Subcutaneous abdominal adipose tissue (tissue), 5 donors: Measurements from ENCODE around the gene PON3.

Source experiments
- H3K27ac ChIP-seq: one replicate; pipeline ENCODE4 v1.7.0; 2013; ENCODE audit warnings: low read depth, mild to moderate bottlenecking, inconsistent platforms, low read length, moderate library complexity
- H3K27me3 ChIP-seq, 5 donors: one replicate each; pipeline ENCODE4 v1.7.0; 2013; ENCODE audit warnings: low read length in 5 of 5, inconsistent platforms in 1 of 5; ENCODE audit not compliant: control insufficient read depth in 5 of 5, insufficient read depth in 4 of 5
- H3K36me3 ChIP-seq, 5 donors: one replicate each; pipeline ENCODE4 v1.7.0; 2013; ENCODE audit warnings: low read length in 5 of 5; ENCODE audit not compliant: control insufficient read depth in 5 of 5, insufficient read depth in 5 of 5
- H3K4me1 ChIP-seq, 5 donors: one replicate each; pipeline ENCODE4 v1.7.0; 2013; ENCODE audit warnings: low read length in 5 of 5, mild to moderate bottlenecking in 3 of 5, moderate library complexity in 1 of 5; ENCODE audit not compliant: control insufficient read depth in 5 of 5, insufficient read depth in 5 of 5
- H3K4me3 ChIP-seq, 5 donors: one replicate each; pipeline ENCODE4 v1.7.0; 2013; ENCODE audit warnings: low read length in 5 of 5, low read depth in 1 of 5
- H3K9ac ChIP-seq, 5 donors: one replicate each; pipeline ENCODE4 v1.7.0; 2013; ENCODE audit warnings: low read length in 5 of 5, mild to moderate bottlenecking in 4 of 5, moderate library complexity in 3 of 5
- H3K9me3 ChIP-seq, 5 donors: one replicate each; pipeline ENCODE4 v1.7.0; 2013; ENCODE audit warnings: low read length in 5 of 5; ENCODE audit not compliant: control insufficient read depth in 5 of 5
- donor health status: healthy.
- donor health status: healthy.
- donor health status: healthy.
- donor health status: healthy.
- donor health status: healthy.

PON3 gene

GRCh38 chr7:95396136-95397032 is at the start of gene PON3:
Gene PON3, minus strand, starts transcription at chr7:95396375. Its CDS starts 25 bp downstream, at chr7:95396350.
- peaks cover 0 to 17% (median 10%) of the 10 kb centered on the region in 5 donors for H3K4me1 ChIP-seq
- no peaks in the 10 kb centered on the region for H3K36me3 ChIP-seq
- H3K9me3 ChIP-seq: no peaks in the 10 kb centered on the region
- H3K9ac ChIP-seq: peak within 1 kb of the TSS; percentile 3 to 69 (median 52)
- no peak within 1 kb of the TSS for H3K27ac ChIP-seq
- peaks cover 0 to 6% (median 0%) of the 10 kb centered on the region in 5 donors for H3K27me3 ChIP-seq
- H3K4me3 ChIP-seq: peak within 1 kb of the TSS; percentile 62 to 87 (median 70)

- Histone ChIP-seq H3K9ac (no peak overlapping the region), H3K36me3 (no peaks in the 10 kb centered on the region), H3K27ac (no peak overlapping the region), H3K27me3 (no peaks in the 10 kb centered on the region), H3K4me3 (no peak overlapping the region), H3K4me1 (no peaks in the 10 kb centered on the region), H3K9me3 (no peaks in the 10 kb centered on the region)
These were observed 48.6 kb upstream of the PON3 start for GRCh38 chr7:95444796-95445195.

DNA sequence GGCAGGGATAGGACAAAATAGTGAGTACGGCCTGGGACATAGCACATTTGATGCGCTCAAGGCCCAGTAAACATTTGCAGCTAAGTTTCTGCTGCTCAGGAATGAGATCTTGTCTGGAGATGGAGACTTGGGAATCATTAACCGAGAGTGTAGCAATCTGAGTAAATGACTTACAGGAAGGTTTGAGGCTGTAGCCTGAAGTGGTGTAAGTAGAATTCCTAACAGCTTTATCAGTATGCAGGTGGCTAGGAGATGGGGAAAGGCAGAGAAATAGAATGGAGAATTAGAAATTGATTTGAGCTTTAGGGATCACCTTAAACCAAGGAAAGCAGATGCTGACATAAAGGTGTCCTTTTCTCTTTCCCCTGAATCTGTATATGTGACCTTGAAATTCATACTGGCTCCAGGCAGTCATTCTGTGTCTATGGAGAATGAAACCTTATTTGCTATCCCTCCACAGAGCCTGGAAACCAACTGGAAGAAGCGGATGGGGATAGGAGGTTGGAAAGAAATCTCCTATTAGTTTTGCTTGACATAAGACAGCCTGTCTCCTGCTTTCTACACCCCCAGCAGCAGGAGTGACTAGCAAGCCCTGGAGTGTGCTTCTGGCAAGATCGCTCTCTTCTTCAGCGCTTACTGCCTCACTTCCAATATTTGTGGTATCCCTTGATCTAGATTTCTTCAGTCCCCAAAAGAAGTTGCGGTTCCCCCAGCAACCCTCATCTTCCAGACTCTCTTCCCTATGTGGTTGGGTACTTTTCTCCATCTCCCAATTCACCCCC is 45.1 kb upstream of the PON3 start:
- Histone ChIP-seq H3K36me3 (no peaks in the 10 kb centered on the region), H3K27ac (no peak overlapping the region), H3K9ac (no peak overlapping the region), H3K27me3 (no peaks in the 10 kb centered on the region), H3K4me1 (peaks cover 0 to 8% (median 0%) of the 10 kb centered on the region in 5 donors), H3K4me3 (no peak overlapping the region), H3K9me3 (no peaks in the 10 kb centered on the region)

GRCh38 chr7:95440394-95441038 is 44.3 kb upstream of the PON3 start:
- Histone ChIP-seq H3K9me3 (no peaks in the 10 kb centered on the region), H3K4me3 (no peak overlapping the region), H3K27ac (no peak overlapping the region), H3K36me3 (no peaks in the 10 kb centered on the region), H3K27me3 (no peaks in the 10 kb centered on the region), H3K4me1 (peaks cover 0 to 8% (median 1%) of the 10 kb centered on the region in 5 donors), H3K9ac (no peak overlapping the region)

GRCh38 chr7:95436407-95436806 is 40.2 kb upstream of the PON3 start:
- Histone ChIP-seq H3K4me1 (peaks cover 0 to 28% (median 16%) of the 10 kb centered on the region in 5 donors), H3K27ac (no peak overlapping the region), H3K9me3 (no peaks in the 10 kb centered on the region), H3K36me3 (no peaks in the 10 kb centered on the region), H3K9ac (no peak overlapping the region), H3K4me3 (no peak overlapping the region), H3K27me3 (no peaks in the 10 kb centered on the region)

- H3K4me1 ChIP-seq: peaks cover 0 to 28% (median 16%) of the 10 kb centered on the region in 5 donors
- H3K27ac ChIP-seq: peak overlapping the region; percentile 79
- H3K27me3 ChIP-seq: no peaks in the 10 kb centered on the region
- H3K4me3 ChIP-seq: peak overlapping the region; percentile 78 to 88 (median 87)
- H3K36me3 ChIP-seq: no peaks in the 10 kb centered on the region
- H3K9me3 ChIP-seq: no peaks in the 10 kb centered on the region
- peak overlapping the region; percentile 60 to 91 (median 86) for H3K9ac ChIP-seq
These were observed 39.2 kb upstream of the PON3 start for GRCh38 chr7:95435422-95435780.

DNA sequence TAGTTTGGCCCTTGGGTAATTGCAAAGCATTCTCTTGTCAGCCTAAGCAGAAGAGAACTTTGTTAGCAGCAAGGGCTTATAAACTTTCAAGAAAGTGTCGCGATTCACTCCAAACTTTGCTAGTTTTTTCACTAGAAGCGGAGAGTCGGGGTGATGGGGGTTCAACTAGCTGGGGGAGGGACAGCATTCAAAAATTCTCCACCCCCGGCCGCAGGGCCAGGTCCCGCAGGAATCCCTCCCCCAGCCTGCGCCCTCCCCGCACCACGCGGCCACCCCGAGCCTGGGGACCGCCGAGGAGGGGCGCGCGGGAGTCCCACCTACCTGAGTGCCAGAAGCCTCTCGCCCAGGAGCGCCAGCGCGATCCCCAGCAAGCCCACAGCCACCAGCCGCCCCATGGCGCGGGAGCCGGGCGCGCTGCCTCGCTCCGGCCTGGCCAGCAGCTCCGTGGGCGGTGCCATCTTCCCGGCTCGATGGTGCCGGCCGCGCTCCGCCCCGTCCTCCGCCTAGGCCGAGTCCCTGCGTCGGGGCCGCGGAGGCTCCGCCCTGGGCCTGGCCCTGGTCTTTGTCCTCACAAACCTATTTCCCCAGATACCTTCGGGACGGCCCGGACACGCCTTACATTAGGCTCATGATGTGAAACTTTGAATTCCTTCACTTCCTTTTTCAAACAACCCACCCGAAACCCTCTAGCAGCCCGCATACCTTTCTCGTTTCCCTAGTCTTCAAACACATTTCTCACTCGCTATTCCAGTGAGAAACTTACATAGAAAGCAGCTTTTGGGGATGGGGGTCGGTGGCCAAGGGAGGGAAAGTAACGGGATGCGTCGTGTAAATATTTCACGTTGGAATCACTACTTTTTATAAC is 38.6 kb upstream of the PON3 start, which contains the start of gene PON2:
Gene PON2 (minus strand): TSS at position 472 of the 865 bp plus-strand sequence. CDS start 77 bp downstream, at position 395.
- peak within 1 kb of the TSS; percentile 78 to 88 (median 87) for H3K4me3 ChIP-seq
- H3K27me3 ChIP-seq: no peaks in the 10 kb centered on the region
- H3K4me1 ChIP-seq: peaks cover 0 to 28% (median 16%) of the 10 kb centered on the region in 5 donors
- peak within 1 kb of the TSS; percentile 79 for H3K27ac ChIP-seq
- H3K9me3 ChIP-seq: no peaks in the 10 kb centered on the region
- no peaks in the 10 kb centered on the region for H3K36me3 ChIP-seq
- peak within 1 kb of the TSS; percentile 60 to 91 (median 86) for H3K9ac ChIP-seq

DNA sequence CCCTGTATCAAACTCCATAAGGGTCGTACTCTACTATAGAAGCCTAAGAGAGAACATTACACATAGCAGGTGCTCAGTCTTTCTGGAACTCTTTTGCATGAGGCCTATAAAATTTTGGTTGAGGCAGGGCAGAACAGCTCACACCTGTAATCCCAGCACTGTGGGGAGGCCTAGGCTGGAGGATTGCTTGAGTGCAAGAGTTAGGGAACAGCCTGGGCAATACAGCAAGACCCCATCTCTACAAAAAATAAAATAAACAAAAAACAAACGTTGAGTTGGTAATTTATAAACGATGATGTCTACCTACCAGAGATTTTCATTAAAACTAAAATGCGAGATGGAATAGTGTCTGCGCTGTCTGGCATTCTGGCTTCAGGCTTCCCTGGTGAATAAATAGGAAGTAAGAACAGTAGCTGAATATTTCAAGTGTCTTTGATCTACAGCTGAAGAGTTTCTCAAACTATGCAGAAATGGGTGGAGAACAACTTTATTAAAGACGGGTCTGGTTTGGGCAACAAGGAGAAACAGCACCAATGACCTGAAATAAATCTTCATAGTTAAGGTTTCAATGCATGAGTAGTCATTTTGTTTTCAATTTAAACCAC is 37.9 kb upstream of the PON3 start:
- H3K9me3 ChIP-seq: no peaks in the 10 kb centered on the region
- H3K4me1 ChIP-seq: peaks cover 0 to 28% (median 16%) of the 10 kb centered on the region in 5 donors
- H3K36me3 ChIP-seq: no peaks in the 10 kb centered on the region
- peak overlapping the region; percentile 2 to 91 (median 86) for H3K9ac ChIP-seq
- H3K27ac ChIP-seq: peak overlapping the region; percentile 79
- no peaks in the 10 kb centered on the region for H3K27me3 ChIP-seq
- H3K4me3 ChIP-seq: peak overlapping the region; percentile 78 to 88 (median 86)

DNA sequence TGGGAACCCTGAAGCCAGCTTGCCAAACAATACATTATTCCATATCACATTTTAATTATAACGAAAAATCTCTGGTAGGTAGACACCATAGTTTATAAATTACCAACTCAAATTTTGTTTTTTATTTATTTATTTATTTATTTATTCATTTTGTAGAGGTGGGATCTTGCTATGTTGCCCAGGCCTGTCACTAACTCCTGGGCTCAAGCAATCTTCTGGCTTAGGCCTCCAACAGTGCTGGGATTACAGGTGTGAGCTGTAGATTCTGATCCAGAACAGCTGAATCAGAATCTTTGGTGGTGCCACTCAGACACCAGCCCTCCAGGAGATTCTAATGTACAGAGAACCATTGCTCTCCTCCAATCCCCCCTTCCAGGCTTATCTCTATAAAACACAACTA is 37.0 kb upstream of the PON3 start:
- H3K9ac ChIP-seq: no peak overlapping the region
- no peaks in the 10 kb centered on the region for H3K9me3 ChIP-seq
- H3K4me1 ChIP-seq: peaks cover 0 to 21% (median 16%) of the 10 kb centered on the region in 5 donors
- H3K4me3 ChIP-seq: no peak overlapping the region
- H3K27ac ChIP-seq: no peak overlapping the region
- H3K27me3 ChIP-seq: no peaks in the 10 kb centered on the region
- no peaks in the 10 kb centered on the region for H3K36me3 ChIP-seq
